RWPE2 (cell line): Measurements from ENCODE around the gene ZNF132.
"Not testable (repeated sequence)": the region's sequence is repeated elsewhere in the genome, so short reads cannot be mapped to it uniquely, and the experiment has no call there.

Source experiments
- ATAC-seq: fragments of 200-7000 bp; cut with Tn5 transposase; 3 replicates; pipeline ENCODE4 v1.9.1; 2021; ENCODE audit warnings: low read depth
- DNase-seq: peaks from one replicate; pipeline ENCODE4 v3.0.0-alpha.2; 2020; ENCODE audit warnings: low spot score
- H3K27ac ChIP-seq: fragments of 450-650 bp; 2 replicates; pipeline ENCODE4 v1.5.1; 2017; ENCODE audit warnings: mild to moderate bottlenecking; ENCODE audit not compliant: poor library complexity, severe bottlenecking
- H3K27me3 ChIP-seq: fragments of 250-450 bp; sonication (Bioruptor Pico); 2 replicates; pipeline ENCODE4 v1.5.1; 2021; ENCODE audit warnings: mild to moderate bottlenecking, moderate library complexity; ENCODE audit not compliant: insufficient read depth, poor library complexity, severe bottlenecking
- H3K36me3 ChIP-seq: fragments of 250-450 bp; sonication (Bioruptor Pico); 2 replicates; pipeline ENCODE4 v1.5.1; 2020; ENCODE audit warnings: low read depth, mild to moderate bottlenecking, moderate library complexity
- H3K4me1 ChIP-seq: fragments of 250-450 bp; sonication (Bioruptor Pico); 2 replicates; pipeline ENCODE4 v1.5.1; 2021; ENCODE audit warnings: mild to moderate bottlenecking, moderate library complexity; ENCODE audit not compliant: insufficient read depth, poor library complexity, severe bottlenecking
- H3K4me3 ChIP-seq: fragments of 250-450 bp; sonication (Bioruptor Pico); 2 replicates; pipeline ENCODE4 v1.5.1; 2021; ENCODE audit warnings: mild to moderate bottlenecking, moderate library complexity; ENCODE audit not compliant: severe bottlenecking
- H3K9me3 ChIP-seq: fragments of 250-450 bp; sonication (Bioruptor Pico); 2 replicates; pipeline ENCODE4 v1.5.1; 2021; ENCODE audit warnings: mild to moderate bottlenecking, moderate library complexity; ENCODE audit not compliant: severe bottlenecking
- CTCF ChIP-seq: fragments of 450-650 bp; IDR thresholded peaks from one replicate; pipeline ENCODE4 v1.5.1; 2017; ENCODE audit warnings: mild to moderate bottlenecking, moderate library complexity; ENCODE audit not compliant: poor library complexity, severe bottlenecking

The ZNF132 gene

DNA sequence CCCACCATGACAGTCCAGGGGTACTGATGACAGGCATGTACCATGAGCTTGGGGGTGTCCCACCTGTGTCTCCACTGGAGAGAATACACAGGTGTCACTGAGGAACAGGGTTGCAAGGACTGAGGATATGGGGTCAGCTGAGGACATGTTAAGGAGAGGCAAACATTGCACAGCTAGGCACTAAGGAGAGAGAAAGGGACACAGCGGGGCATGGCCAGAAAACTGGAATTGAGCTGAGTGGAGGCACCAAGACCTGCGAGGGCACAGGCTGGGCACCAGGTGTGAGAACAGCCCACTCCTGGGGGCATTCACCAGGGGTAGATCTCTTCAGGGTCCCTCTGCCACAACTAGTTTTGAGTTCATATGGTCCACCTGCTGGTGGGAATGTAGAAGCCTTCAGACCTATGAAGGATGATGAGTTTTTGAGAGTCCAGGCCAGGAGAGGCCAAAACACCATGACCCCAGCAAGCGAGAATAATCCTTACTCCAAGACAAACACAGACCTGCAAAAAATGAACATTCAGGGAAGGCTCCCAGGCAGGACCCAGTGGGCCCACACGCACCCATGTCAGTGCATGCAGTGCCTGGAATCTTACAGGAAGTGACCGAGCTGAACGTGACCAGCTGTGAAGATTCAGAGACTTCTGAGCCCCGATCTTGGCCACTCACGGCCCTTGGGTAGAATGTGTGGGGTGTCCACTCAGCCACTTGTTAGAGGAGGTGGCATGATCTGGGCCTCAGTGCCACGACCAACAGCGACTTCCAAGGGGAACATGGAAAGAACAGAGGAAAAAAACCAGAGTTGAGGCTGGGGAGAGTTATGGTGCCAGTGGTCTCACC, 32.9 kb downstream of the ZNF132 start:
- Histone ChIP-seq H3K36me3 (no peaks in the 10 kb centered on the region; the same call in 1 of the 2 replicates), H3K4me3 (peak overlapping the region; percentile 86), H3K9me3 (no peaks in the 10 kb centered on the region), H3K27me3 (no peaks in the 10 kb centered on the region), H3K27ac (peak overlapping the region; percentile 57), H3K4me1 (peaks cover 4% of the 10 kb centered on the region)
- peak; percentile 27 for TF ChIP-seq CTCF
- ATAC-seq (no peak), DNase-seq (no peak)

GRCh38 chr19:58403920-58404478, 36.0 kb downstream of the ZNF132 start:
- not testable (repeated sequence) for H3K9me3 ChIP-seq, H3K27me3 ChIP-seq, ATAC-seq, H3K36me3 ChIP-seq, H3K4me3 ChIP-seq, H3K27ac ChIP-seq, H3K4me1 ChIP-seq
- peak; percentile 20 for DNase-seq

- no peak for TF ChIP-seq CTCF
These were observed 38.0 kb downstream of the ZNF132 start for GRCh38 chr19:58401840-58402421.

DNA sequence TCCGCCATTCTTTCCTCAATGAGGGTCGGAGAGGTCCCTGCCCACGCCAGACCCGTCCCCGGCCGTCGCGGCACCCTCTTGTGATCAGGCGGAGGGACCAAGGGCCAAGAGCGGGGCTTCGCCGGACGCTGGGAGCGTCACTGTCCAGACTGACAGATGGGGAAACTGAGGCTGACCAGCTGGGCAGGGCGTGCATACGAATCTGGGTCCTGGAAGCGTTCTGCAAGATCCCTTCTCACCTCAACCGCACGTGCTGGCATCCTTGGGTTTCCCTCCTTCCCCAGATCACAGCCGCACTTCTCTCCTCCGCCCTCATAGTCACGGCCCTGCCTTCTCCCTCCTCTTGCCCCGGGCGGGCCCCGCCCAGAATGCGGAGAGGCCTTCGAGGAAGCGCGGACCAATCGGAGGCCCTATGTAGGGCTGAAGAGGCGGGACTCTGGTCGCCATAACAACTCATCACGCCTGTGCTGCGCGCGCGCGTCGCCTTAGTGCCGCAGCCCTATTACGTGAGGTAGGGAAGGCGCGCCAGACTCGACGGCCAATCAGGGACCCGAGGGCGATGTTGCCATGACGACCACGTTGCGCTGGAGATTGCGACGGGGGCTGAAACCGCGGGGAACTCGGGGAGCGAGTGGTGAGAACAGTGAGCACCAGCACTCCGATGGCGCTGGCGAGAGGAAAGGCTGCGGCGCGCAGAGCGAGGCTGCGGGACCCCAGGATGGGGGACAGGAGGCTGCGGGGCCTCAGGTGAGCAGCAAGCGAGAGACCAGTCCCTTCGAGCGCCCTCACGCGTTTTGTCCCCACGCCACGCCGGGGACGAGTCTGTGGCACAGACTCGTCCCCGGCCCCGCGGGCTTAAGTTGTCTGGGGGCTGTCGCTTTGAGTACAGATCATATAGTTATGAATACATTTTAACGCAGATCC, 38.8 kb downstream of the ZNF132 start:
- H3K36me3 ChIP-seq: no peaks in the 10 kb centered on the region
- peak; percentile 99 for DNase-seq
- peak overlapping the region; percentile 33 for H3K27ac ChIP-seq
- no peaks in the 10 kb centered on the region for H3K9me3 ChIP-seq
- H3K4me1 ChIP-seq: peaks cover 4% of the 10 kb centered on the region
- peak overlapping the region; percentile 60 for H3K4me3 ChIP-seq
- ATAC-seq: peak; percentile 93
- TF ChIP-seq CTCF: no peak
- no peaks in the 10 kb centered on the region for H3K27me3 ChIP-seq

More at GRCh38 chr19:58401840-58402421, 38.0 kb downstream of the ZNF132 start:
- Histone ChIP-seq H3K4me3 (peak overlapping the region; percentile 60), H3K9me3 (no peaks in the 10 kb centered on the region), H3K36me3 (no peaks in the 10 kb centered on the region), H3K27me3 (no peaks in the 10 kb centered on the region), H3K27ac (peak overlapping the region; percentile 25), H3K4me1 (peaks cover 4% of the 10 kb centered on the region)
- no peak for DNase-seq
- ATAC-seq: no peak
